Smooth muscle cell (in vitro differentiated cells): ENCODE measurements around the gene PRR20A. TPM values are rescaled to one million over a fixed set of nuclear protein-coding genes. Genes with fewer than 3 reads are reported as not detected.
"Not testable (repeated sequence)": the region's sequence is repeated elsewhere in the genome, so short reads cannot be mapped to it uniquely, and the experiment has no call there.

Experiments
- DNase-seq: peaks from one replicate; lab custom pipeline; 2025; ENCODE audit not compliant: unreplicated experiment; lab: John Stamatoyannopoulos, UW
- H2AFZ ChIP-seq: fragments of 200-600 bp; sonication (generic); 2 replicates; pipeline ENCODE4 v1.6.0; 2016; ENCODE audit warnings: antibody characterized with exemption, low read depth, mild to moderate bottlenecking
- H3F3A ChIP-seq: fragments of 200-600 bp; sonication (generic); 2 replicates; pipeline ENCODE4 v1.6.0; 2017; ENCODE audit warnings: antibody characterized with exemption, low read depth
- H3K27ac ChIP-seq: fragments of 200-600 bp; sonication (generic); 2 replicates; pipeline ENCODE4 v1.5.1; 2016; ENCODE audit warnings: low read depth, mild to moderate bottlenecking
- H3K27me3 ChIP-seq: fragments of 200-600 bp; sonication (generic); 2 replicates; pipeline ENCODE4 v1.6.1; 2016; ENCODE audit warnings: low read depth, mild to moderate bottlenecking
- H3K36me3 ChIP-seq: fragments of 200-600 bp; sonication (generic); 2 replicates; pipeline ENCODE4 v1.5.1; 2016; ENCODE audit warnings: low read depth
- H3K4me1 ChIP-seq: fragments of 200-600 bp; sonication (generic); 2 replicates; pipeline ENCODE4 v1.5.1; 2016; ENCODE audit warnings: low read depth
- H3K4me2 ChIP-seq: fragments of 200-600 bp; sonication (generic); 2 replicates; pipeline ENCODE4 v1.6.0; 2016; ENCODE audit warnings: mild to moderate bottlenecking
- H3K4me3 ChIP-seq: fragments of 200-600 bp; sonication (generic); 2 replicates; pipeline ENCODE4 v1.5.1; 2016; ENCODE audit warnings: mild to moderate bottlenecking
- H3K79me2 ChIP-seq: fragments of 200-600 bp; sonication (generic); 2 replicates; pipeline ENCODE4 v1.6.0; 2016; ENCODE audit warnings: low read depth, mild to moderate bottlenecking
- H3K9ac ChIP-seq: fragments of 200-600 bp; sonication (generic); 2 replicates; pipeline ENCODE4 v1.6.0; 2016; ENCODE audit warnings: low read depth
- H3K9me3 ChIP-seq: fragments of 200-600 bp; sonication (generic); replicated peaks from 2 replicates; pipeline ENCODE4 v1.5.1; 2016; ENCODE audit warnings: low read depth
- H4K20me1 ChIP-seq: fragments of 200-600 bp; sonication (generic); 2 replicates; pipeline ENCODE4 v1.6.0; 2016; ENCODE audit warnings: low read depth
- WGBS: methylation state at CpG from one replicate; pipeline ENCODE4 v1.1.7; 2016; ENCODE audit warnings: low lambda C conversion rate; 5-methylcytosine and 5-hydroxymethylcytosine counted together
- polyA plus RNA-seq: library from polyadenylated mRNA; unstranded; fragments of >200 nt; fragmentation: Nextera tagmentation; extraction: Ambion mirVana; gene quantifications from 2 replicates; pipeline ENCODE4 v1.2.1, GENCODE V29; 2016
- small RNA-seq: library from RNA; depleted of rRNA; stranded (forward); fragments of <200 nt; gene quantifications from one replicate; pipeline ENCODE3, GENCODE V24; 2014
- total RNA-seq: library from RNA; depleted of rRNA; stranded (reverse); fragments of >200 nt; gene quantifications from 2 replicates; pipeline ENCODE4 v1.2.3, GENCODE V29; 2014
- TF ChIP-seq, protein P1 (sequence below): fragments of 200-600 bp; sonication (generic); IDR thresholded peaks from 2 replicates; pipeline ENCODE4 v1.5.1; 2017; ENCODE audit warnings: borderline replicate concordance, mild to moderate bottlenecking, antibody characterized with exemption; ENCODE audit not compliant: insufficient read depth, poor library complexity, severe bottlenecking

The PRR20A gene
- total and polyA plus RNA-seq, 2 experiments from 2014 or later: not detected

DNA sequence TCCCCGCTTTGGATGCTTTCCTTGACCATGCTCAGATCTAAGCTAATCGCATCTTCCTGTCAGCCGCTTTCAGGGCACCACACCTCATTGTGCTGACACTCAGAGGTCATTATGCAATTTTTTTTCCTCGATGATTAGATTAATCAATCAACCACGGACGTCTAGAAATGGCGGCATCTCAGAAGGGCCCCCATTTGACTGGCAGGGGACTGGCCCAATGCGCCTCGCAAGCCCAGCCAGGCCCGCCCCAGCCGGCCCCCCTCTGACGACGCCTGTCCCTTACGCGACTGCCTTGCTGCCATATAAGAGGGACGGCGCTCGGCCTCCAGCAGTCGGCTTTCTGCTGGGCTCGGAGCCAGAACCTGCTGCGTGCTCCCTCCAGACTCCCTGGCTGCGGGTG, 13.0 kb downstream of the PRR20A start, which contains the start of gene PRR20C:
Gene PRR20C, plus strand, starts transcription at position 301 of the 400 bp plus-strand sequence. CDS start 387 bp downstream, outside the sequence.
- not testable (repeated sequence) for H3K9me3 ChIP-seq, H3F3A ChIP-seq, H2AFZ ChIP-seq, H4K20me1 ChIP-seq, H3K9ac ChIP-seq, H3K79me2 ChIP-seq, DNase-seq, H3K4me2 ChIP-seq, H3K4me1 ChIP-seq, H3K27me3 ChIP-seq, H3K36me3 ChIP-seq, H3K27ac ChIP-seq, H3K4me3 ChIP-seq
- no CpG with 5 or more reads among the region's 22 CpGs for WGBS

DNA sequence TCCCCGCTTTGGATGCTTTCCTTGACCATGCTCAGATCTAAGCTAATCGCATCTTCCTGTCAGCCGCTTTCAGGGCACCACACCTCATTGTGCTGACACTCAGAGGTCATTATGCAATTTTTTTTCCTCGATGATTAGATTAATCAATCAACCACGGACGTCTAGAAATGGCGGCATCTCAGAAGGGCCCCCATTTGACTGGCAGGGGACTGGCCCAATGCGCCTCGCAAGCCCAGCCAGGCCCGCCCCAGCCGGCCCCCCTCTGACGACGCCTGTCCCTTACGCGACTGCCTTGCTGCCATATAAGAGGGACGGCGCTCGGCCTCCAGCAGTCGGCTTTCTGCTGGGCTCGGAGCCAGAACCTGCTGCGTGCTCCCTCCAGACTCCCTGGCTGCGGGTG, 19.6 kb downstream of the PRR20A start, which contains the start of gene PRR20D:
Gene PRR20D, plus strand, starts transcription at position 301 of the 400 bp plus-strand sequence. CDS start 387 bp downstream, outside the sequence.
- WGBS: no CpG with 5 or more reads among the region's 22 CpGs
- not testable (repeated sequence) for DNase-seq

DNA sequence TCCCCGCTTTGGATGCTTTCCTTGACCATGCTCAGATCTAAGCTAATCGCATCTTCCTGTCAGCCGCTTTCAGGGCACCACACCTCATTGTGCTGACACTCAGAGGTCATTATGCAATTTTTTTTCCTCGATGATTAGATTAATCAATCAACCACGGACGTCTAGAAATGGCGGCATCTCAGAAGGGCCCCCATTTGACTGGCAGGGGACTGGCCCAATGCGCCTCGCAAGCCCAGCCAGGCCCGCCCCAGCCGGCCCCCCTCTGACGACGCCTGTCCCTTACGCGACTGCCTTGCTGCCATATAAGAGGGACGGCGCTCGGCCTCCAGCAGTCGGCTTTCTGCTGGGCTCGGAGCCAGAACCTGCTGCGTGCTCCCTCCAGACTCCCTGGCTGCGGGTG, 26.2 kb downstream of the PRR20A start, which contains the start of gene PRR20E:
Gene PRR20E, plus strand, starts transcription at position 301 of the 400 bp plus-strand sequence. CDS start 387 bp downstream, outside the sequence.
- not testable (repeated sequence) for H3K27ac ChIP-seq, H3K9me3 ChIP-seq, H3K27me3 ChIP-seq, H3K36me3 ChIP-seq, H3K4me2 ChIP-seq, H3F3A ChIP-seq, DNase-seq, H3K9ac ChIP-seq, H3K4me3 ChIP-seq, H3K4me1 ChIP-seq, H3K79me2 ChIP-seq, H2AFZ ChIP-seq, H4K20me1 ChIP-seq
- no CpG with 5 or more reads among the region's 22 CpGs for whole genome bisulfite sequencing

More for the DNA sequence above, 19.6 kb downstream of the PRR20A start, which contains the start of gene PRR20D:
- not testable (repeated sequence) for H3K79me2 ChIP-seq, H3K4me2 ChIP-seq, H3K27ac ChIP-seq, H3K36me3 ChIP-seq, H3K4me1 ChIP-seq, H3K4me3 ChIP-seq, H3F3A ChIP-seq, H3K27me3 ChIP-seq, H2AFZ ChIP-seq, H3K9ac ChIP-seq, H4K20me1 ChIP-seq, H3K9me3 ChIP-seq

DNA sequence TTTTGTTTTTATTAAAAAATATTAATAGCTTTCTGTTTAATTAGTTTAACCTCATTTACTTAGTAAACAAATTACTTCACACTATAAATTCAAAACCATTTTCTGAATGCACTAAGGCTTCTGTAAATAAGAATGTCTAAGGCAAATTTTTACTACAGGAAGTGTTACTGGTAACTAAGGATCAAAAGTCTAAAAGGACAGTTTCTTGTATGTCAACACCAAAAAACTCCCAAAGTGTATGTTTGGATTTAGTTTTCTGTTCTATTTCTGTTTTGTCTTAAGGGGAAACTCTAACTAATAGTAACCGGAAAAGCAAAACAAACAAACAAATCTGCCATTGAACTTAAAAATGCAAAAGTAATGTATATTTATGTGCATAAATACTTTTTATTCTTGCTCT, 50.9 kb downstream of the PRR20A start:
- Histone ChIP-seq H3K9ac (no peak overlapping the region), H3K27ac (no peak overlapping the region), H3F3A (no peaks in the 10 kb centered on the region), H3K4me2 (no peak overlapping the region), H3K36me3 (no peaks in the 10 kb centered on the region), H2AFZ (no peak overlapping the region), H3K4me1 (no peaks in the 10 kb centered on the region), H3K4me3 (no peak overlapping the region), H3K9me3 (no peaks in the 10 kb centered on the region), H3K79me2 (no peaks in the 10 kb centered on the region), H4K20me1 (no peaks in the 10 kb centered on the region), H3K27me3 (no peaks in the 10 kb centered on the region)
- TF ChIP-seq, protein P1, sequence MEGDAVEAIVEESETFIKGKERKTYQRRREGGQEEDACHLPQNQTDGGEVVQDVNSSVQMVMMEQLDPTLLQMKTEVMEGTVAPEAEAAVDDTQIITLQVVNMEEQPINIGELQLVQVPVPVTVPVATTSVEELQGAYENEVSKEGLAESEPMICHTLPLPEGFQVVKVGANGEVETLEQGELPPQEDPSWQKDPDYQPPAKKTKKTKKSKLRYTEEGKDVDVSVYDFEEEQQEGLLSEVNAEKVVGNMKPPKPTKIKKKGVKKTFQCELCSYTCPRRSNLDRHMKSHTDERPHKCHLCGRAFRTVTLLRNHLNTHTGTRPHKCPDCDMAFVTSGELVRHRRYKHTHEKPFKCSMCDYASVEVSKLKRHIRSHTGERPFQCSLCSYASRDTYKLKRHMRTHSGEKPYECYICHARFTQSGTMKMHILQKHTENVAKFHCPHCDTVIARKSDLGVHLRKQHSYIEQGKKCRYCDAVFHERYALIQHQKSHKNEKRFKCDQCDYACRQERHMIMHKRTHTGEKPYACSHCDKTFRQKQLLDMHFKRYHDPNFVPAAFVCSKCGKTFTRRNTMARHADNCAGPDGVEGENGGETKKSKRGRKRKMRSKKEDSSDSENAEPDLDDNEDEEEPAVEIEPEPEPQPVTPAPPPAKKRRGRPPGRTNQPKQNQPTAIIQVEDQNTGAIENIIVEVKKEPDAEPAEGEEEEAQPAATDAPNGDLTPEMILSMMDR: no peak
- WGBS: 72% methylated on average over 1 of the region's 1 CpG
- DNase-seq: no peak

Small RNA genes lying within 50 kb of the gene (small RNA-seq; reads per million reads assigned to genes)
- gene PRR20FP: not detected

Other genes starting within 250 kb of the PRR20A start
- not detected in 2 replicates for gene PRR20B, start 6.6 kb downstream of the PRR20A start, total RNA-seq
- not detected in 2 replicates for gene PRR20B, start 6.6 kb downstream of the PRR20A start, polyA plus RNA-seq
- not detected in 2 replicates for gene PRR20C, start 13.1 kb downstream of the PRR20A start, total RNA-seq
- gene PRR20C, start 13.1 kb downstream of the PRR20A start, polyA plus RNA-seq: not detected in 2 replicates
- not detected in 2 replicates for gene PRR20D, start 19.7 kb downstream of the PRR20A start, total RNA-seq
- not detected in 2 replicates for gene PRR20D, start 19.7 kb downstream of the PRR20A start, polyA plus RNA-seq
- gene PRR20E, start 26.3 kb downstream of the PRR20A start, total RNA-seq: not detected in 2 replicates
- not detected in 2 replicates for gene PRR20E, start 26.3 kb downstream of the PRR20A start, polyA plus RNA-seq